B cell (primary cell): ENCODE data around the gene CACNA2D2. TPM values are rescaled to one million over a fixed set of nuclear protein-coding genes. Genes with fewer than 3 reads are reported as not detected.

Experiments
- ATAC-seq: fragments of 200-7000 bp; cut with Tn5 transposase; one replicate; pipeline ENCODE4 v1.10.0; 2021; ENCODE audit warnings: low read depth, mild to moderate bottlenecking, moderate number of reproducible peaks, moderate library complexity
- CTCF ChIA-PET: fragments of 350-600 bp; sonication (Branson Sonifier 250); formaldehyde crosslinking; loops from one replicate; lab custom pipeline; 2021; ENCODE audit warnings: antibody characterized with exemption, inconsistent platforms; lab: Charles Lee
- POLR2A ChIA-PET: fragments of 350-600 bp; sonication (Branson Sonifier 250); formaldehyde crosslinking; loops from one replicate; lab custom pipeline; 2021; ENCODE audit warnings: antibody characterized with exemption; lab: Charles Lee
- DNase-seq: peaks from one replicate; pipeline ENCODE4 v3.0.0; 2013
- H2AFZ ChIP-seq: 2 replicates; pipeline ENCODE4 v1.6.1; 2012; ENCODE audit warnings: mild to moderate bottlenecking, low read depth, low read length; ENCODE audit not compliant: insufficient read depth, poor library complexity, severe bottlenecking
- H3K27ac ChIP-seq, 2 donors: 1 replicate in 1 of 2; 2 replicates in 1 of 2; pipeline ENCODE4 v1.5.1; 2012 to 2013; ENCODE audit warnings: low read length in 2 of 2, mild to moderate bottlenecking in 2 of 2, moderate library complexity in 1 of 2
- H3K27me3 ChIP-seq, 4 experiments: fragments of 200-600 bp in 1 of 4; sonication (generic) in 1 of 4; replicated peaks in 1 of 4; 1 replicate in 2 of 4; 2 replicates in 2 of 4; pipeline versions ENCODE4 v1.6.1 to v1.7.0; 2013 to 2016; ENCODE audit warnings: low read length in 3 of 4, mild to moderate bottlenecking in 2 of 4, mixed read lengths in 1 of 4, moderate library complexity in 1 of 4; ENCODE audit not compliant: insufficient read depth in 4 of 4, control insufficient read depth in 3 of 4; ENCODE audit errors: control extremely low read depth in 1 of 4
- H3K36me3 ChIP-seq, 2 experiments: replicated peaks in 1 of 2; 1 replicate in 1 of 2; 2 replicates in 1 of 2; pipeline versions ENCODE4 v1.6.1 to v1.7.1; 2013; ENCODE audit warnings: low read length in 1 of 2; ENCODE audit not compliant: insufficient read depth in 2 of 2, control insufficient read depth in 1 of 2; ENCODE audit errors: control extremely low read depth in 1 of 2, extremely low read depth in 1 of 2
- H3K4me1 ChIP-seq, 2 donors: fragments of 200-600 bp in 1 of 2; sonication (generic) in 1 of 2; 1 replicate in 1 of 2; 2 replicates in 1 of 2; pipeline versions ENCODE4 v1.5.1 to v1.6.1; 2013 to 2017; ENCODE audit warnings: low read length in 2 of 2; ENCODE audit not compliant: control insufficient read depth in 2 of 2, insufficient read depth in 2 of 2
- H3K4me2 ChIP-seq: replicated peaks from 2 replicates; pipeline ENCODE3; 2012; ENCODE audit warnings: mild to moderate bottlenecking, low read depth, low read length; ENCODE audit not compliant: poor library complexity, severe bottlenecking
- H3K4me3 ChIP-seq, 5 experiments: fragments of 200-600 bp in 1 of 5; sonication (generic) in 1 of 5; 1 replicate in 3 of 5; 2 replicates in 2 of 5; pipeline versions ENCODE4 v1.5.1 to v1.7.0; 2011 to 2016; ENCODE audit warnings: low read length in 4 of 5, mild to moderate bottlenecking in 4 of 5, low read depth in 2 of 5, control low read depth in 1 of 5, moderate library complexity in 1 of 5; ENCODE audit not compliant: insufficient read depth in 1 of 5; ENCODE audit errors: control extremely low read depth in 1 of 5, extremely low read depth in 1 of 5
- H3K79me2 ChIP-seq: fragments of 200-600 bp; sonication (generic); one replicate; pipeline ENCODE4 v1.6.0; 2016; ENCODE audit warnings: low read length; ENCODE audit not compliant: control insufficient read depth, insufficient read depth
- H3K9ac ChIP-seq: fragments of 200-600 bp; sonication (generic); 2 replicates; pipeline ENCODE4 v1.6.1; 2017; ENCODE audit warnings: mild to moderate bottlenecking, low read length, moderate library complexity
- H3K9me3 ChIP-seq, 3 donors: one replicate each; pipeline versions ENCODE4 v1.6.1 to v1.7.1; 2013; ENCODE audit warnings: low read length in 2 of 3; ENCODE audit not compliant: control insufficient read depth in 2 of 3, insufficient read depth in 1 of 3; ENCODE audit errors: control extremely low read depth in 1 of 3
- H4K20me1 ChIP-seq: 2 replicates; pipeline ENCODE4 v1.6.0; 2012; ENCODE audit warnings: mild to moderate bottlenecking, low read length; ENCODE audit not compliant: insufficient read depth, control insufficient read depth, poor library complexity, severe bottlenecking
- H3K27ac Mint-ChIP-seq: one replicate; pipeline ENCODE4 v1.8.0; 2021; ENCODE audit warnings: mixed read lengths
- H3K27me3 Mint-ChIP-seq: one replicate; pipeline ENCODE4 v1.8.0; 2021; ENCODE audit warnings: mixed read lengths
- H3K4me1 Mint-ChIP-seq: one replicate; pipeline ENCODE4 v1.8.0; 2021; ENCODE audit warnings: mixed read lengths
- H3K4me3 Mint-ChIP-seq: one replicate; pipeline ENCODE4 v1.8.0; 2021; ENCODE audit warnings: mixed read lengths
- H3K9me3 Mint-ChIP-seq: one replicate; pipeline ENCODE4 v1.8.0; 2022; ENCODE audit warnings: mixed read lengths; ENCODE audit not compliant: insufficient read depth
- EZH2 ChIP-seq: IDR thresholded peaks from 2 replicates; pipeline ENCODE4 v1.6.1; 2012; ENCODE audit warnings: borderline replicate concordance, low read depth, mild to moderate bottlenecking, moderate library complexity, low read length; ENCODE audit not compliant: insufficient read depth, poor library complexity, severe bottlenecking
- WGBS: methylation state at CpG from one replicate; pipeline ENCODE4 v1.1.5; 2013; ENCODE audit warnings: missing lambda C conversion rate; ENCODE audit not compliant: insufficient coverage; 5-methylcytosine and 5-hydroxymethylcytosine counted together
- intact Hi-C: fragments of 100-400 bp; cut with micrococcal nuclease; formaldehyde crosslinking; loops from one replicate; pipeline ENCODE4 v1.10.0; 2022
- polyA plus RNA-seq: library from polyadenylated mRNA; depleted of rRNA; stranded (reverse); fragments of >200 nt; gene quantifications from 2 replicates; pipeline ENCODE4 v1.2.3, GENCODE V29; 2012
- total RNA-seq, 2 donors: library from RNA; stranded (reverse); fragments of 120-200 nt in 1 of 2; gene quantifications; 1 replicate in 1 of 2; 2 replicates in 1 of 2; pipeline versions ENCODE4 v1.2.3 to v1.2.4, GENCODE V29; 2013 to 2022
- TF ChIP-seq, protein P1 (sequence below): fragments of 200-600 bp; IDR thresholded peaks from one replicate; pipeline ENCODE4 v1.8.0; 2022; ENCODE audit warnings: antibody characterized with exemption, mild to moderate bottlenecking

Gene CACNA2D2
- total and polyA plus RNA-seq, 2 donors (not counting 1 experiment from before 2014, with no cell fraction given) = 0.69 to 1.2 TPM

DNA sequence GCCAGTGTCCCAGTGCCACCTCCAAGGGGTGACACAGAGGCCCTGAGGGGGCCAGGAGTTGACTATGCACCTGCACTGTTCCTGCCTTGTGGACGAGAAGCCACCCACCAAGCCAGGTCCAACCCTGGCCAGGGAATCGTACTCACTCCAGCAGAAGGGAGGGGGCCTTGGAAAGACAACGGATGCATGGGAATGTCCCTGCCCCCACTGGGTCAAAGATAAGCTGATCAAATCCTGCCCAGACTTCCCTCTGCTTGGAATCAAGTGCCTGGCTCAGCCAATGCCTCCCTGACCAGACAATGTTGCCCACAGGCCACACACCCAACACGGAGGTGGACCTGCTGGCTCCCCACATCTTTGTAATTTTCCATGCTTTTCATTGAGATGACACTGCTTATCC lies 23.9 kb downstream of the CACNA2D2 start:
- Mint-ChIP-seq H3K27me3 (peaks cover 8% of the 10 kb centered on the region), H3K4me1 (peaks cover 2% of the 10 kb centered on the region), H3K4me3 (no peak overlapping the region), H3K27ac (no peak overlapping the region), H3K9me3 (no peaks in the 10 kb centered on the region)
- intact Hi-C loops = no loop called here
- no peak for TF ChIP-seq EZH2
- TF ChIP-seq, protein P1, sequence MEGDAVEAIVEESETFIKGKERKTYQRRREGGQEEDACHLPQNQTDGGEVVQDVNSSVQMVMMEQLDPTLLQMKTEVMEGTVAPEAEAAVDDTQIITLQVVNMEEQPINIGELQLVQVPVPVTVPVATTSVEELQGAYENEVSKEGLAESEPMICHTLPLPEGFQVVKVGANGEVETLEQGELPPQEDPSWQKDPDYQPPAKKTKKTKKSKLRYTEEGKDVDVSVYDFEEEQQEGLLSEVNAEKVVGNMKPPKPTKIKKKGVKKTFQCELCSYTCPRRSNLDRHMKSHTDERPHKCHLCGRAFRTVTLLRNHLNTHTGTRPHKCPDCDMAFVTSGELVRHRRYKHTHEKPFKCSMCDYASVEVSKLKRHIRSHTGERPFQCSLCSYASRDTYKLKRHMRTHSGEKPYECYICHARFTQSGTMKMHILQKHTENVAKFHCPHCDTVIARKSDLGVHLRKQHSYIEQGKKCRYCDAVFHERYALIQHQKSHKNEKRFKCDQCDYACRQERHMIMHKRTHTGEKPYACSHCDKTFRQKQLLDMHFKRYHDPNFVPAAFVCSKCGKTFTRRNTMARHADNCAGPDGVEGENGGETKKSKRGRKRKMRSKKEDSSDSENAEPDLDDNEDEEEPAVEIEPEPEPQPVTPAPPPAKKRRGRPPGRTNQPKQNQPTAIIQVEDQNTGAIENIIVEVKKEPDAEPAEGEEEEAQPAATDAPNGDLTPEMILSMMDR = no peak
- Histone ChIP-seq H3K9me3 (no peaks in the 10 kb centered on the region), H3K27ac (no peak overlapping the region), H3K27me3 (peaks cover 0 to 4% (median 0%) of the 10 kb centered on the region in 4 experiments), H3K4me1 (no peaks in the 10 kb centered on the region), H3K4me3 (no peak overlapping the region), H3K9ac (no peak overlapping the region), H3K36me3 (no peaks in the 10 kb centered on the region), H2AFZ (no peak overlapping the region), H4K20me1 (no peaks in the 10 kb centered on the region), H3K79me2 (no peaks in the 10 kb centered on the region), H3K4me2 (no peak overlapping the region)
- DNase-seq = no peak
- ATAC-seq = no peak
- ChIA-PET CTCF (no interaction called here), POLR2A (no interaction called here)
- 91% methylated on average over 2 of the region's 4 CpGs for WGBS

DNA sequence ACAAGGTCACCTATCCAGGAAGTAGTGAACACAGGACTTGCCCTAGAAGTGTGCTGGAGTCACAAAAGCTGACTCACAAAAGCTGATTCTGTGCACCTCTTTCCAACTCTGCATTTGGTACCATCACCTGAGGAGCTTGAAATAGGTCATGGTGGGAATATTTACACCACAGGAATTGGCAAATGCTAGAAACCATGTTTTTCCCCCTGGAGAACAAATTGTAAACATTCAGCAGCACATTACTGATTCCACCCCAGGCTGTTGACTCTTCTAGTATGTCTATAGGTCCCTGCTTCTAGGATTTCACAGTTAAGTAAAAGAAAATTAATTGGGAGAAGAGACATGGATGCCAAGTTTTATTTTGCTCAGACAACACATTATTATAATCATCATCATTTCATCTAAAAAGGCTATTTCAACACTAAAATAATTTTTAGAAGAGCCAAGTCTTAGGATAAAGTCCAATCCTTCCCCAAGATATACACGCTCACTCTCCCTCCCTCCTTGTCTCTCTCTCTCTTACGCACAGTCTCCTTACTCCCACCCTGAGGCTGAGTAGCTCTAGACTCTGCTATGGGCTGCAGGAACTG lies 24.7 kb downstream of the CACNA2D2 start:
- H3K4me3 ChIP-seq = no peak overlapping the region
- no peaks in the 10 kb centered on the region for H3K9me3 ChIP-seq
- H3K9me3 Mint-ChIP-seq = no peaks in the 10 kb centered on the region
- 96% methylated on average over 2 of the region's 2 CpGs for WGBS
- ChIA-PET CTCF (no interaction called here), POLR2A (no interaction called here)
- no peak for DNase-seq
- ATAC-seq = no peak
- peaks cover 0 to 4% (median 0%) of the 10 kb centered on the region in 4 experiments for H3K27me3 ChIP-seq
- no peak overlapping the region for H3K27ac Mint-ChIP-seq
- intact Hi-C loops = no loop called here
- H3K4me1 ChIP-seq = no peaks in the 10 kb centered on the region
- H4K20me1 ChIP-seq = no peaks in the 10 kb centered on the region
- no peak overlapping the region for H2AFZ ChIP-seq
- TF ChIP-seq EZH2 = no peak
- TF ChIP-seq, protein P1 = no peak
- H3K9ac ChIP-seq = no peak overlapping the region
- H3K4me1 Mint-ChIP-seq = peaks cover 2% of the 10 kb centered on the region
- peaks cover 3% of the 10 kb centered on the region for H3K27me3 Mint-ChIP-seq
- no peak overlapping the region for H3K4me3 Mint-ChIP-seq
- H3K79me2 ChIP-seq = no peaks in the 10 kb centered on the region
- H3K27ac ChIP-seq = no peak overlapping the region
- H3K4me2 ChIP-seq = no peak overlapping the region
- H3K36me3 ChIP-seq = no peaks in the 10 kb centered on the region
